GM23248 (cell line): ENCODE results near the gene CENPT.

Experiments used
- EZH2 ChIP-seq: fragments of 200-600 bp; sonication (generic); IDR thresholded peaks from 2 replicates; pipeline ENCODE4 v1.6.1; 2018; ENCODE audit warnings: antibody characterized with exemption, mild to moderate bottlenecking; ENCODE audit not compliant: insufficient read depth, poor library complexity, severe bottlenecking
- EZH2phosphoT487 ChIP-seq: fragments of 200-600 bp; sonication (generic); IDR thresholded peaks from 2 replicates; pipeline ENCODE4 v1.6.1; 2018; ENCODE audit warnings: antibody characterized with exemption, moderate library complexity, mild to moderate bottlenecking, low read depth; ENCODE audit not compliant: insufficient read depth

- no peak for TF ChIP-seq EZH2phosphoT487
- no peak for TF ChIP-seq EZH2
These were observed 36.4 kb upstream of the CENPT start for GRCh38 chr16:67883872-67884261.
